ENCODE measurements around the gene PILRA. TPM values are rescaled to one million over a fixed set of nuclear protein-coding genes. Genes with fewer than 3 reads are reported as not detected.

The PILRA gene
- total RNA-seq, 1 experiment from 2014 or later = 1.8 TPM

- peaks cover 3% of the 10 kb centered on the region; the same call in 1 of the 2 replicates for H3K4me1 Mint-ChIP-seq
- H3K36me3 Mint-ChIP-seq = no peaks in the 10 kb centered on the region
- H3K27ac Mint-ChIP-seq = no peak overlapping the region
- H3K4me3 Mint-ChIP-seq = no peak overlapping the region
- peaks cover 2% of the 10 kb centered on the region; the same call in 1 of the 2 replicates for H3K9me3 Mint-ChIP-seq
- CTCF ChIA-PET = interaction anchor here (1.1 to 3.6 kb wide), 3 partner anchors 10 to 68 kb away, joined by 3 to 10 read pairs (median 4); no protein-coding TSS in a partner anchor
- DNase-seq (ENCODE audit: low spot score) = no peak
- POLR2A ChIA-PET = no interaction called here
- H3K27me3 Mint-ChIP-seq (ENCODE audit: low read depth) = peaks cover 4% of the 10 kb centered on the region
- no peak for TF ChIP-seq AR (CRISPR knock-in tag; IDR thresholded peaks at IDR 0.05)
- ATAC-seq = no peak
Measured at GRCh38 chr7:100387695-100388094, 14.4 kb downstream of the PILRA start.

GRCh38 chr7:100389437-100390088 lies 16.3 kb downstream of the PILRA start:
- ATAC-seq (no peak), DNase-seq (ENCODE audit: low spot score) (no peak)
- ChIA-PET POLR2A (no interaction called here), CTCF (interaction anchor here (1.0 to 1.2 kb wide), 2 partner anchors 8 to 18 kb away, joined by 4 to 5 read pairs; no protein-coding TSS in a partner anchor)
- H3K9me3 Mint-ChIP-seq = no peaks in the 10 kb centered on the region
- peaks cover 3% of the 10 kb centered on the region for H3K27me3 Mint-ChIP-seq (ENCODE audit: low read depth)
- peaks cover 3% of the 10 kb centered on the region; the same call in 1 of the 2 replicates for H3K4me1 Mint-ChIP-seq
- H3K4me3 Mint-ChIP-seq = no peak overlapping the region
- H3K36me3 Mint-ChIP-seq = no peaks in the 10 kb centered on the region
- H3K27ac Mint-ChIP-seq = no peak overlapping the region
- no peak for TF ChIP-seq ZNF317 (CRISPR knock-in tag; IDR thresholded peaks at IDR 0.05; ENCODE audit: borderline replicate concordance, low read depth)
- no peak for TF ChIP-seq ZNF263 (CRISPR knock-in tag; IDR thresholded peaks at IDR 0.05; ENCODE audit: low read depth)
- TF ChIP-seq CBFB (CRISPR knock-in tag; IDR thresholded peaks at IDR 0.05; ENCODE audit: low read depth) = no peak
- no peak for TF ChIP-seq PRDM15 (CRISPR knock-in tag; IDR thresholded peaks at IDR 0.05)
- TF ChIP-seq AFF4 (CRISPR knock-in tag; IDR thresholded peaks at IDR 0.05; ENCODE audit: borderline replicate concordance) = no peak
- TF ChIP-seq FOXP1 (CRISPR knock-in tag; IDR thresholded peaks at IDR 0.05; ENCODE audit: borderline replicate concordance) = no peak
- no peak for TF ChIP-seq E2F1 (CRISPR knock-in tag; IDR thresholded peaks at IDR 0.05)
- no peak for TF ChIP-seq E2F4 (CRISPR knock-in tag; IDR thresholded peaks at IDR 0.05; ENCODE audit: borderline replicate concordance, low read depth)
- TF ChIP-seq ZNF532 (CRISPR knock-in tag; IDR thresholded peaks at IDR 0.05; ENCODE audit: borderline replicate concordance) = no peak
- no peak for TF ChIP-seq HMGA2 (CRISPR knock-in tag; IDR thresholded peaks at IDR 0.05)
- TF ChIP-seq ESRRA (CRISPR knock-in tag; IDR thresholded peaks at IDR 0.05; ENCODE audit: borderline replicate concordance) = no peak
- no peak for TF ChIP-seq OVOL2 (CRISPR knock-in tag; IDR thresholded peaks at IDR 0.05; ENCODE audit: borderline replicate concordance)
- no peak for TF ChIP-seq JAZF1 (CRISPR knock-in tag; IDR thresholded peaks at IDR 0.05)
- TF ChIP-seq GABPB1 (CRISPR knock-in tag; IDR thresholded peaks at IDR 0.05) = no peak

Data from WTC11 (cell line).